ENCODE results near the gene LCN2.

LCN2 gene

GRCh38 chr9:128118971-128119665 is 30.1 kb upstream of the LCN2 start:
- no peak overlapping the region for H3K4me3 ChIP-seq
- H3K9me3 ChIP-seq = no peaks in the 10 kb centered on the region
- peaks cover 25% of the 10 kb centered on the region for H3K36me3 ChIP-seq (replicated peaks)
- H3K27me3 ChIP-seq (ENCODE audit: low read depth) = no peaks in the 10 kb centered on the region
- H3K4me1 ChIP-seq = no peaks in the 10 kb centered on the region
- in situ Hi-C loops (cut with MboI; ENCODE audit: low sequenced_read_pairs) = no loop called here
- DNase-seq (ENCODE audit: low spot score in 2 of 2) = no peak

- Histone ChIP-seq H3K9me3 (no peaks in the 10 kb centered on the region), H3K4me1 (no peaks in the 10 kb centered on the region), H3K4me3 (no peak overlapping the region), H3K36me3 (replicated peaks) (peaks cover 36% of the 10 kb centered on the region), H3K27me3 (ENCODE audit: low read depth) (no peaks in the 10 kb centered on the region)
- in situ Hi-C loops (cut with MboI; ENCODE audit: low sequenced_read_pairs) = no loop called here
- DNase-seq (ENCODE audit: low spot score in 2 of 2) = no peak
These were observed 29.1 kb upstream of the LCN2 start for GRCh38 chr9:128120061-128120740.

- no peak overlapping the region for H3K4me3 ChIP-seq
- H3K36me3 ChIP-seq (replicated peaks) = peaks cover 37% of the 10 kb centered on the region
- H3K4me1 ChIP-seq = peaks cover 2% of the 10 kb centered on the region
- DNase-seq (ENCODE audit: low spot score in 2 of 2) = no peak
- no peaks in the 10 kb centered on the region for H3K27me3 ChIP-seq (ENCODE audit: low read depth)
- in situ Hi-C loops (cut with MboI; ENCODE audit: low sequenced_read_pairs) = no loop called here
- no peaks in the 10 kb centered on the region for H3K9me3 ChIP-seq
These were observed 28.4 kb upstream of the LCN2 start for GRCh38 chr9:128120741-128121465.

GRCh38 chr9:128121466-128121810 is 27.8 kb upstream of the LCN2 start:
- Histone ChIP-seq H3K4me1 (peaks cover 6% of the 10 kb centered on the region), H3K27me3 (ENCODE audit: low read depth) (no peaks in the 10 kb centered on the region), H3K4me3 (no peak overlapping the region), H3K36me3 (replicated peaks) (peaks cover 37% of the 10 kb centered on the region), H3K9me3 (no peaks in the 10 kb centered on the region)
- in situ Hi-C loops (cut with MboI; ENCODE audit: low sequenced_read_pairs) = no loop called here
- no peak for DNase-seq (ENCODE audit: low spot score in 2 of 2)

GRCh38 chr9:128121924-128122808 is 27.1 kb upstream of the LCN2 start:
- Histone ChIP-seq H3K4me3 (no peak overlapping the region), H3K4me1 (peaks cover 6% of the 10 kb centered on the region), H3K27me3 (ENCODE audit: low read depth) (no peaks in the 10 kb centered on the region), H3K9me3 (no peaks in the 10 kb centered on the region), H3K36me3 (replicated peaks) (peaks cover 37% of the 10 kb centered on the region)
- DNase-seq (ENCODE audit: low spot score in 2 of 2) = no peak
- in situ Hi-C loops (cut with MboI; ENCODE audit: low sequenced_read_pairs) = no loop called here

GRCh38 chr9:128122809-128123175 is 26.5 kb upstream of the LCN2 start:
- Histone ChIP-seq H3K4me3 (no peak overlapping the region), H3K36me3 (replicated peaks) (peaks cover 41% of the 10 kb centered on the region), H3K27me3 (ENCODE audit: low read depth) (no peaks in the 10 kb centered on the region), H3K4me1 (peaks cover 6% of the 10 kb centered on the region), H3K9me3 (no peaks in the 10 kb centered on the region)
- in situ Hi-C loops (cut with MboI; ENCODE audit: low sequenced_read_pairs) = no loop called here
- no peak for DNase-seq (ENCODE audit: low spot score in 2 of 2)

- in situ Hi-C loops (cut with MboI; ENCODE audit: low sequenced_read_pairs) = no loop called here
- DNase-seq (ENCODE audit: low spot score in 2 of 2) = no peak
- Histone ChIP-seq H3K27me3 (ENCODE audit: low read depth) (no peaks in the 10 kb centered on the region), H3K4me1 (peaks cover 6% of the 10 kb centered on the region), H3K9me3 (no peaks in the 10 kb centered on the region), H3K4me3 (no peak overlapping the region), H3K36me3 (replicated peaks) (peaks cover 41% of the 10 kb centered on the region)
These were observed 25.7 kb upstream of the LCN2 start for GRCh38 chr9:128123451-128124080.

- H3K4me1 ChIP-seq = peaks cover 6% of the 10 kb centered on the region
- DNase-seq (ENCODE audit: low spot score in 2 of 2) = no peak
- no peak overlapping the region for H3K4me3 ChIP-seq
- in situ Hi-C loops (cut with MboI; ENCODE audit: low sequenced_read_pairs) = no loop called here
- no peaks in the 10 kb centered on the region for H3K27me3 ChIP-seq (ENCODE audit: low read depth)
- peaks cover 41% of the 10 kb centered on the region for H3K36me3 ChIP-seq (replicated peaks)
- H3K9me3 ChIP-seq = no peaks in the 10 kb centered on the region
These were observed 24.8 kb upstream of the LCN2 start for GRCh38 chr9:128124451-128124850.

GRCh38 chr9:128124873-128125579 is 24.2 kb upstream of the LCN2 start:
- Histone ChIP-seq H3K9me3 (no peaks in the 10 kb centered on the region), H3K27me3 (ENCODE audit: low read depth) (no peaks in the 10 kb centered on the region), H3K4me1 (peaks cover 6% of the 10 kb centered on the region), H3K36me3 (replicated peaks) (peaks cover 41% of the 10 kb centered on the region), H3K4me3 (no peak overlapping the region)
- DNase-seq (ENCODE audit: low spot score in 2 of 2) = peak; percentile 22 to 87
- in situ Hi-C loops (cut with MboI; ENCODE audit: low sequenced_read_pairs) = no loop called here

- Histone ChIP-seq H3K4me3 (peak overlapping the region; percentile 93), H3K36me3 (replicated peaks) (peaks cover 41% of the 10 kb centered on the region), H3K4me1 (peaks cover 6% of the 10 kb centered on the region), H3K27me3 (ENCODE audit: low read depth) (no peaks in the 10 kb centered on the region), H3K9me3 (no peaks in the 10 kb centered on the region)
- DNase-seq (ENCODE audit: low spot score in 2 of 2) = peak in 1 of 2 experiments; percentile 39
- in situ Hi-C loops (cut with MboI; ENCODE audit: low sequenced_read_pairs) = no loop called here
These were observed 23.5 kb upstream of the LCN2 start for GRCh38 chr9:128125580-128126354.

GRCh38 chr9:128127568-128127989 is 21.7 kb upstream of the LCN2 start, which contains the start of gene PTGES2:
PTGES2 (minus strand) TSS chr9:128127729; CDS start chr9:128127717, 12 bp downstream.
- Histone ChIP-seq H3K9me3 (no peaks in the 10 kb centered on the region), H3K27me3 (ENCODE audit: low read depth) (peaks cover 7% of the 10 kb centered on the region; the same call in 1 of the 2 replicates), H3K36me3 (replicated peaks) (peaks cover 27% of the 10 kb centered on the region), H3K4me1 (peaks cover 6% of the 10 kb centered on the region), H3K4me3 (peak within 1 kb of the TSS; percentile 93)
- peak; percentile 75 to 86 for DNase-seq (ENCODE audit: low spot score in 2 of 2)
- in situ Hi-C loops (cut with MboI; ENCODE audit: low sequenced_read_pairs) = no loop called here
